ENCODE measurements around the gene ADAMTS2. TPM values are rescaled to one million over a fixed set of nuclear protein-coding genes. Genes with fewer than 3 reads are reported as not detected.
"Not testable (repeated sequence)": the region's sequence is repeated elsewhere in the genome, so short reads cannot be mapped to it uniquely, and the experiment has no call there.

Gene ADAMTS2
- total RNA-seq, 1 experiment from 2014 or later, result 0.02 TPM

DNA sequence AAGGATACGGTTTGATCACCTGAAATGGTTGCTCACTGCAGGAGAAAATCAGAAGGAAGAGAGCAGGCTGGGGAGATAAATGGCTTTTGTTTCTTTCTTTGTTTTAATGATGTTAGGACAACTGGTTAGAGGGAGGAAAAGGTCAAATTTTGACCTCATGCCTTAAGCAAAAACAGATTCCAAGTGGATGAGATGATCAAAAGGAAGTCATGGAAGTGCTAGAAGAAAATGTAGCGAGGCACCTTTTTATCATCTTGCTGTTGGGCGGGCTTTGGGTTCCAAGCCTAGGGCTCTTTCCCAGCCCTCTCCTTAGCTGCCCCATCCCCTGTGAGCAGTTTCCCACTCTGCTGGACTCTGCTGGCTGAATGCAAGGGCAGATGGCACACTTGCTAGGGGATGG is 127.9 kb downstream of the ADAMTS2 start:
- peak; percentile 15 for DNase-seq (ENCODE audit: low read depth)

DNA sequence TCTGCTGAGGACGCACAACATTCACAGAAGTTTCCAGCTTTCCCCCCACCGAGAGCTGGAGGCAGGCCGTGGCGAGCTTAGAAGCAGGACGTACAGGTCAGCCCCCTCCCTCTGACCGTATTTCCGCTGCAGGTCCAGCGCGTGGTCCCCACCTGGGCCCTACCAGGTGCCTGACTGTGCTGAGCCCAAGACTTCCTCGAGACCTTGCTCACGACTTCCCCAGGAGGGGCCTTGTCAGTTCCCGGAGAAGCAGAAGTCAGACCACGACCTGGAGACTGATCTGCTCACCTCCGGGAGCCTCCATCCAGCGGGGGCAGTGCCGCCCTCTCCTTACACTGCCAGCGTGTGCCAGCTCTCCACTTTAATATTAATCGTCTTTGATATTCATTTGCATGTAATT is 128.9 kb downstream of the ADAMTS2 start:
- DNase-seq (ENCODE audit: low read depth), result not testable (repeated sequence)

DNA sequence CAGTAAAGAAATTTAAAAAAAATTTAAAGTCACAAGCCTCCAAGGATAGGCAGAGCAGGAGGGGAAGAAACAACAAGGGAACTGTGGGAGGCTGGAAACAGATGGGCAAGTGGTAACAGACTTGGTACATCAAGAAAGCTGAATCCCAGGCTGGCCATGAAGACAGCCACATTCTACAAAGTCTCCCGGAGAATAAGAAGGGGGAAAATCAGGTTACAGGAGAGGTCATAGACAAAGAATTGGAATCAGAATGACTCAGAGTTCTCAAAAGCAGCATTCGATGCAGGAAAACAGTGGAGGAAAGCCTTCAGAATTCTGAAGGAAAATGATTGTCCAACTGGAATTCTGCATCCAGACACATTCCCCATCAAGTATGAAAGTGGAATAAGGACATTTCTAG is 129.7 kb downstream of the ADAMTS2 start:
- no peak for DNase-seq (ENCODE audit: low read depth)

DNA sequence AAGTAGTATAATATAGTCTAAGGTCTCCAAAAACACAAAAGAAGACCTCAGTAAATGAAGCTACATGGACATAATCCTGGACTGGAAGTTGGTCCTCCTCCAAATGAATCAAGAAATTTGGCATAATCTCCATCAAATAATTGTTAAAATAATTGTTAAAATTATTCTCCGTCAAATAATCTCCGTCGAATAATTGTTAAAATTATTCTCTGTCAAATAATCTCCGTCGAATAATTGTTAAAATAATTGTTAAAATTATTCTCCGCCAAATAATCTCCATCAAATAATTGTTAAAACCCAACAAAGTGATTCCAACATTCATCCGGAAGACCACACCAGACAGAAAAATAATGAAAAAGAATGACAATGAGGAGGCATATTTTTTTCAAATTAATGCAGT is 130.6 kb downstream of the ADAMTS2 start:
- no peak for DNase-seq (ENCODE audit: low read depth)

DNA sequence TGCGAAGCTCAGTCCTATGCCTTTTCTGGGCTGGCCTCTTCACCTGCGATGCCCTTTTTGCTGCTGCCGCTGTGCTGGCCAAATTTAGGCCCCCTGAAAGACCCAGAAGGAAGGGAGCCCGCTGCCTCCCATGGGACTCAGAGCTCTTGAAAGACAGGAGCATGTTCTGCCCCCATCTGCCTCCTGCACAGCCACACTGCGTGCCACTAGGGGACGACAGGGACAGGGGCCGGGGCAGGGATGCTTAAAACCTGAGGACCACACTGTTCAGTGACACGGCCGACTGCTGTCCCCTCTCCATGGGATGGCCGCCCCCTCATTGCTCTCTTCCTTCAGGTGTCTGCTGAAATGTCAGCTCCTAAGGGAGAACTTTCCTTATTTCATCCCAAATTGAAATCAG is 132.4 kb downstream of the ADAMTS2 start:
- peak; percentile 9 for DNase-seq (ENCODE audit: low read depth)

DNA sequence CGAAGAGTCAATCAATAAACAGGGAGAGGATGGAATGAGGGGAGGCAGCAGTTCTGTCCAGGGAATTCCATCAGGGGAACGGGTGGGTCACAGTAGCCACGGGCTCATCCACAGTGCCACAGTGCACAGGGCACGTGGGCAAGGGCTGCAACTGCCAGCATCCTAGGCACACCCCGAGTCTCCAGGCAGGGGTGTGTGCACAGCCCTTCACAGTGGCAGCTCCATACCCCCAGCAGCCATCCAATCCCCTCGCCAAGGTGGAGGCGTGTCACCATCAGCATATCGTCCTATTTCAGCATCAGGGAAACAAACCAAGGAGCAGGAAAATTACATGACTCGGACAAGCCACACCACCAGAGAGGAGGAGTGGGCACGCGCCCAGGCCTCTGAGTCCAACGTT is 133.6 kb downstream of the ADAMTS2 start:
- DNase-seq (ENCODE audit: low read depth), result no peak

DNA sequence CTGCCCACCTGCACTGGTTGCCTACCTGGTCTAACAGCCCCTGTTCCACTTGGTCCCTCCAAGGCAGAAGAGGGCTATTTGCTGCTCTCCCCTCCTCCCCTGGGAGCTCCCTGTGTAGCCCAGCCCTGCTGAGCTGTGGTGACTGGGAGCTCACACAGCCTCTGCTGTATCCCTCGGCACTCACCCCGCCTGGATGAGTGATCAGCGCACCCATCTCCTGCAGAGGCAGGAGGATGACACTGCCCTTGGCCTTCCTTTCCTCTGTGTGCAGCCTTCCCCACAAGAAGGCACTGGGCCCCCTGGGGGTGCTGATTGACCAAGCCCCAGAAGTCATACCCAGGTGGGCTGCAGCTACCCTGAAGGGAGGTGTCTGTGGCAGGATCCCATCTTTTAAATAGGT is 134.2 kb downstream of the ADAMTS2 start:
- no peak for DNase-seq (ENCODE audit: low read depth)

DNA sequence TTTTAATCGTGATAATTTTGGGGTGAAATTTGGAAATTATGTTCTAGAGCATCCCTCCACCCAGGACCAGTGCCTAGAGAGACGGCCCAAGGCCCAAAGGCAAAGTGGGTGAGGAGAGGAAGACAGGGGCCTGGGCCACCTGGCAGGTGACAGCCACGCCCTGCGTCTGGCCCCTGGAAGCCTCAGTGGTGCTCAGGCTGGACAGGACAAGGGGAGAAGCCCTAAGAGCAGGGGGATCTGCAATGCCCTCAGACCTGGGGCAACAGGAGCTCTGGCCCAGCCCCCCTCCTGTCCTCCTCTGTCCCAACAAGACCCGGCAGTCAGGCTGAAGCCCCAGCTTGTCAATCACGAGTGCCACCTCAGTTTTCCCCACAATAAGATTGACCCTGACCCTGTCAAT is 134.8 kb downstream of the ADAMTS2 start:
- no peak for DNase-seq (ENCODE audit: low read depth)

DNA sequence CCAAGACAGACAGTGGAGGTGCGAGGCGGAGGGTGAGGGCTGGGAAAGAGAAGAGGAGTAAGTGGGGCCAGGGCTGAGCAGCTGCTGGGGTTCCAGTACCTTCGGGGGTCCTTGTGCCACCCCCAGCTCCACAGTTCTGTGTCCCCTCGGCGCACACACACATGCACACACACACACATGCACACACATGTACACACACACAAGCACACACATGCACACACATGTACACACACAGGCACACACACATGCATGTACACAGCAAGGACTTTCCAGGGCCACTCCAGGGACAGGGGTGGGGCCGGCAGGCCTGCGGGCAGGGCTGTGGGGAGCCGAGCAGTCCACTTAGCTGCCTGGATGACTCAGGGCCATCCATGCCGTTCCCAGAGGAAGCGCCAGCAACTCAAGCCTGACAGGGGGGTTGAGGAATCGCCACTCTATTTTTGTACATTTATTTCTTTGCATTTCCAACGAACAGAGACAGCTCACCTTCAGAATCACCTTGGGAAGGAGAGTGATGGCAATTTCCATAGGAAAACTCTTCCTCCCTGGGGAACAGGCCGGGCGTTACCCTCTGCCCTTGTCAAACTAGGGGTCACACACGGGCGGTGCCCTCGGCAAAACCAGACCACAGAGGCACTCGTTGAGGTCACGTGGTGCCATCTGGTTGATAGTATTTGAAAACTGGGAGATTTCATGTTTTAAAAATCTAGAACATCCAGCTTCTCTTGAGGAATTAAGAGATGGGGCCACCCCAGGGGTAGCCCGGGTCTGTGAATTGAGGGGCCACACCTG is 135.7 kb downstream of the ADAMTS2 start:
- DNase-seq (ENCODE audit: low read depth), result peak; percentile 49

DNA sequence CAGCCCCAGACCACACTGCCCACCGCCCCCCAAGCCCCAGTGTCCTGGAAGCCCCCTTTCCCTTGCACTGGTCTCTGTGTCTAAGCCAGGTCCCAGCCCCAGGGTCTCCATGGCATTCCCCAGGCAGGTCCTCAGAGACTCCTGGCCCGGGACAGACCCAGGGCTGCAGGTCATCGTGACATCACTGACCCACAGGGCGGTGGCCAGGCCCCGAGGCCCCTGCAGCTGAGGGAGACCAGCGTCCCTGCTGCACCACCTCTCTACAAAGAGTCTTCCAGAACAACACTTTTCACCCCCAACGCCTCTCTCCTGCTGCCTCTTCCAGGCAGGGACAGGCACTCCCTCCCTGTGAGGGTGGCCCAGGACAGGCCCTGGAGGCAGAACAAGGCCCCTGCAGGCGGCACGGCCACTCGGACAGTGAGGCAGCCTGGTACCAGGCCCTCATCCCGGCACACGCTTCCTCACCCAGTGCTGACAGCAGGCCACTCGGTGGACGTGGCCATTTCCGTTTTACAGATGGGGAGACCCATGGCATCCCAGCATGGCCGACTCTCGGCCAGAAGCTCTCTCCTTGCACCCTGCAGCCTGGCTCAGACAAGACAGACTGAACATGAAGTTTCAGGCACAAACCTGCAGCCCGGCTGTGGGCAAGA is 136.4 kb downstream of the ADAMTS2 start:
- DNase-seq (ENCODE audit: low read depth), result no peak

DNA sequence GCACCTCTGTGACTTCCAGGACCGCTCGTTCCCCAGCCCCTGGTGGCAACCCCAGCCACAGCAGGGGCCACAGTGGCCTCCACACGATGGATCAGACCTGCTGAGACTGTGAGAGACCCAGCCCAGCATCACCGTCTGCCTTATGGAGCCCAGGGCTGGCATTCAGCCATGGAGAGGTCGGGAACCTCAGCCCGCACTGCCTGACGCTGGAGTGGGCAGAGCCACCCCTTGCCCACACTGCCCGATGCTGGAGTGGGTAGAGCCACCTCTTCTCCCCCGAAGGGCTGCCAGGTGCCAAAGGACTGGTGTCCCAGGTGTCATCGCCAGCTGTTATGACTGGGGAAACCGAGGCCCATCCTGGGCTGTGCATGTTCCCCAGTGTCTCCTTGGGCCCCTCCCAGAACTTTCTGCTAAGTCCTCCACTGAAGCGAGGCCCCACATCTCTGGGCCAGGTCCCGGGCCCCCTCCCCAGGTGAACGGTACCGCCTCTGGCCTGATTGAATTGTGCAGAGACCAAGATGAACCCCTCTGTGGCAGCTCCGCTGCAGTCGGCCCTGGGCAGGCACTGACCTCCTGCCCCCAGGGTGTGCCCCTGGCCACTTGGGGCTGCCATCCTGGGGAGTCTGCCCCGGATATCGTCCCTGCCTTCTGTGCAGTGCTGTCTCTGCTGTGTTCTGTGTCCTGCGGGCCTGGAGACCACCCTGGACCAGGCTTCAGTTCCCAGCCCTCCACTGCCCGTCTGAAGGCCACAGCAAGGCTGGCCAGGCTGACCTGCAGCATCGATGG is 137.1 kb downstream of the ADAMTS2 start:
- DNase-seq (ENCODE audit: low read depth), result no peak

DNA sequence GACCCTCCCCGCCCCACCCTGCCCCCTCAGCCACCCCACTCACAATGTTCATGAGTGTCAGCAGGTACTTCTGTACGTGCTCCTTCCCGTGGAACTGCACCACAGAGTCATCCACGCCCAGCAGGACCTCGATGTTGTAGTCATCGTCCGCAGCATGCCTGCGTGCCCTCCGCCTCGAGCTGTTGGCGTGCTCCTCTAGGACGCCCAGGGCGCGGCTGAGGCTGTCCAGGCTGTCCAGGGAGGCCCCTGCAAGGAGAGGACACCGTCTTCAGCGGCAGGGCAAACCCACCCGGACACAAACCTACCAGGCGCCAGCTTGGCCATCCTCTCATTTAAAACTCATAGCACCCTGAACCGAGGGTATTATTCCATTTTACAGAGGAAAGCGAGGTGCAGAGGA is 137.8 kb downstream of the ADAMTS2 start:
- DNase-seq (ENCODE audit: low read depth), result no peak

DNA sequence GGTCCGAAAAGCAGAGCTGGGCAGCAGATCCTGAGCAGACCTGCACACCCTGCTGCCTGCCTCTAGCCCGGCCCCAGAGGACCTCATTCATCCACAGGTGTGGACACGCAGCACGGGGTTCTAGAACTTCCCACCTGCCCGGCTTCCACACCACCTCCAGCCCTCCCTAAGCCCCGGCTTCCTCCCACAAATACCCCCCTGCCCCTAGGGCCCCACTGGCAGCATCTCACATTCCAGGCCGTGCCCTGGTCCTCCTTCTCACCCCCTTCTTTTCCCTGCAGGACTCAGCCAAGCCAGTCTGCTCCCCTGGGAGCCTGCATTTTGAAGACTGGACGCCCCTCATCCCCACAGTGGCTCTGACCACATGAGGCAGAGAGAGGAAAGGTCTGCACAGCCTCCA is 138.9 kb downstream of the ADAMTS2 start:
- no peak for DNase-seq (ENCODE audit: low read depth)

DNA sequence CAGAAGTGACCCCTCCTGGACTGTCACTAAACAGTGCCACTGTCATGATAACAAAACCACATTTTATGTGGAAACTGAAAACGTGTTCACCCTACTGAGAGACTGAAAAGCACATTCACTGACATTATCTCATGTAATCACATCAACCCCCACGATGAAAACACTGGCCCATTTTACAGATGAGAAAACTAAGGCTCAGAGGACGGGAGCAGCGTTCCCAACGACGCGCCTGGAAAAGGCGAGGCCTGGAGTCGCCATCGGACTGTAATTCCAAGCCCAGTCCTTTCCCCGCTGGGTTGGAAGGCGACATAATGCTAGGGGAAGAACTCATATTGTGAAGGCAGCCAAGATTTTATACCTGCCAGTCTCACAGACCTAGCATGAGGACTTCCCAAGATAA is 140.0 kb downstream of the ADAMTS2 start:
- no peak for DNase-seq (ENCODE audit: low read depth)

DNA sequence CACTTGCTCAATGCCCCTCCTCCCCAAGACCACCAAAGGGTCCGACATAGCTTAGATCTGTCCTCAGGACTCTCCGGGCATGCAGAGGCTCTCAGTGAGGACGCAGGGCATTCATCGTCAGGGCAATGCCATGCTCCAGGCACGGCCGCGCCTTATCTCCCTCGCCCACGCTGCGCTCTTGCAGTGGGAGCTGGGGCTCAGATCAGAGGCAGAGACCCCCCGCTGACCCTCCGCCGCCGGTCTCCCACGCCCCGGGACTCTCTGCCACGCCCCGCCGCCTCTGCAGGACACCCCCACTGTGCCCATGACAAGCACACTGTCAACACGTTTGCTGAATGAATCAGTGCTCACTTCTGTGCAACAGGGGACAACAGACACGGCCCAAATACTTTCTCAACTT is 140.7 kb downstream of the ADAMTS2 start:
- DNase-seq (ENCODE audit: low read depth), result no peak

DNA sequence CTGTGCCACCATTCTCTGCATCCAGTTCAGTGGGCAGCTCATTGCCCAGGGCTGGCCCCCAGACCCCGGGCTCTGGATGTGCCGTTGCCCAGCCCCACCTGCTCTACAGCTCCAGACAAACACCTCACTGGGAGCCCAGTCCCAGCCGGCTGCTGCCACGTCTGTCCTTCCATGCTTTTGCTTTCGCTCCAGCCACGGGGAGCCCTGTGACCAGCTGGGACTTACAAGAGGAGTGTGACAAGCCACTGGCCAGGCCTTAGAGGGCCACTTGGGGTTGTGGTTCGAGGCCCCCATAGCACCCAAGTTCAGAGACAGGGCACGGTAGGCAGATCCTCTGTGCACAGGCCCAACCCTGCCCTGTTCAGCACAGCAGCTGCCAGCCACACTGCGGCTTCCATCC is 142.0 kb downstream of the ADAMTS2 start:
- DNase-seq (ENCODE audit: low read depth), result no peak

DNA sequence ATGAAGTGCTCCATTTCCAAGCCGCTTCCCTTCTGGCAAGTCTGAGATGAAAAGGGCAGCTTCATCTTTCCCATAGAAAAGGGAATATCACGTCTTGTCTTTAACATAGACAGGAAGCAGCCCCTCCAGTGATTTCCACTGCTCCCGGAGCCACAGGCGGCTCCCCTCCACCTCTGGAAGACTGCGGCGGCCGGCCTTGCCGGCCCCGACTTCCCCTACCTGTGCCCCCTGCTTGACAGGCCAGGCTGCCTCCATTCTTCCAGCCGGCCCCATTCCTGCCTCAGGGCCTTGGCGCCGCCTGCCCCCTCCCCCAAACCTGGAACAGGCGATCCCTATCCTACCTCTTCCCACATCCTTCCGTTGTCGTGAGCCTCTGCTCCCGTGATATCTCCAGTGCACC is 143.3 kb downstream of the ADAMTS2 start:
- DNase-seq (ENCODE audit: low read depth), result no peak

DNA sequence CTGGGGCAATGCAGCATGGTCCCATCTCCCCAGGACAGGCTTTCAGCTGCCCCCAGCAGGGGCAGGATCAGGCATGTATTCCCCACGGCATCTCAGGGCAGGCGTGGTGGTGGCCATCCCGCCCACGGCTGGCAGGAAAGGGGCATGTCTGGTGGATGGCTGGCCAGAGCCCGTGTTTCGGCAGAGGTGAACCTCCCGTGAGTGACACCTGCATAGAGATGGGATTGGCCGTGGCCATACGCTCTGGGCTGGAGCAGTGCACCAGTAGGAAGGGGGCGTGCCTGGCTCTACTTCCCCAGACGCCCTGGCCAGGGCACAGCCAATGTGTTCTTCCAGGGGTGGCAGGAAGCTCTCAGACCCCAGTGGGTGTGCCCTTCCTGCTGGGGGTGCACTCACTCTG is 146.0 kb downstream of the ADAMTS2 start:
- no peak for DNase-seq (ENCODE audit: low read depth)

DNA sequence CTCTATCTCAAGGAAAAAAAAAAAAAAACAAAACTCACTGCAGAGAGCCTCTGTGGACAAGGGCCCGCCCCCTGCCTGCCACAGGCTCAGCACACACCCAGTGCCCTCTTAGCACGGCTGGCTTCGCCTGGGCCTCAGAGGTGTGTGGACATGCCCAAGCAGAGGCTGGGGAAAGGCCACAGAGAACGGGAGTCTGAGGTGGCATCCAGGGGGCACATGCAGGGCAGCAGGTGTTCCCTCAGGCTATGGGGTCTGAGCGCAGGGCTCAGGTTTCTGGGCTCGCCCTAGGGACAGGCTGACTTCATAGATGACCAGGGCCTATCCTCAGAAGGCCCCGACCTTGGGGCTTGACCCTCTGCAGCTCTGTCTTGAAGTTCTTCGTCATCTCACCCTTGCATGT is 146.4 kb downstream of the ADAMTS2 start:
- DNase-seq (ENCODE audit: low read depth), result no peak

DNA sequence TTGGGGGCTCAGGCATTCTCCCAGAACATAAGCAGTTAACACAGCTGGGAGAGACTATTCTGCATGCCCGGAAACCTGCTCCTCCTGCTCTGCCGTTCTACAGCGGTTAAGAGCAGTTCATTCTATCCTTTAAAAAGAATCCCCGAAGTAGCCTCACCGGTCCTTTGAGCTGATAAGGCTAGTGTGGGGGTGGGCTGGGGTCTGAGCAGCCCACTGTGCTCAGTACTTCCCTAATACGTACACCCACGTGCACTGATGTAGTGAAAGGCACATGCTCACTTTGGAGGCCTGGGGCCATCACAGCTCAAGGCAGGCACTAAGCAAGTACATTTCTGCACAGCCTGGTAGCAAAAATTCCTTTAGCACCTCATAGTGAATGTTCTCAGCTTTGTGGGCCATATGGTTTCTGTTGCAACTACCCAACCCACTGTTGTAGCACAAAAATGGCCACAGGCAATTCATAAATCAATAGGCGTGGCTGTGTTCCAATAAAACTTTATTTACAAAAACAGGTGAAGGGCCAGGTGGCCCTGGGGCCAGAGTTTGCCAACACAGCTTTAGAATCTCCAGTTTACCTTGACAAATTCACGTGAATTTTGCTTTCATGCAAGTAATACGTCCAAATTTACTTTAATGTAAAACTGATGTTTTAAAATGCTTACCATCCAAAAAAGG is 148.7 kb downstream of the ADAMTS2 start:
- DNase-seq (ENCODE audit: low read depth), result no peak

DNA sequence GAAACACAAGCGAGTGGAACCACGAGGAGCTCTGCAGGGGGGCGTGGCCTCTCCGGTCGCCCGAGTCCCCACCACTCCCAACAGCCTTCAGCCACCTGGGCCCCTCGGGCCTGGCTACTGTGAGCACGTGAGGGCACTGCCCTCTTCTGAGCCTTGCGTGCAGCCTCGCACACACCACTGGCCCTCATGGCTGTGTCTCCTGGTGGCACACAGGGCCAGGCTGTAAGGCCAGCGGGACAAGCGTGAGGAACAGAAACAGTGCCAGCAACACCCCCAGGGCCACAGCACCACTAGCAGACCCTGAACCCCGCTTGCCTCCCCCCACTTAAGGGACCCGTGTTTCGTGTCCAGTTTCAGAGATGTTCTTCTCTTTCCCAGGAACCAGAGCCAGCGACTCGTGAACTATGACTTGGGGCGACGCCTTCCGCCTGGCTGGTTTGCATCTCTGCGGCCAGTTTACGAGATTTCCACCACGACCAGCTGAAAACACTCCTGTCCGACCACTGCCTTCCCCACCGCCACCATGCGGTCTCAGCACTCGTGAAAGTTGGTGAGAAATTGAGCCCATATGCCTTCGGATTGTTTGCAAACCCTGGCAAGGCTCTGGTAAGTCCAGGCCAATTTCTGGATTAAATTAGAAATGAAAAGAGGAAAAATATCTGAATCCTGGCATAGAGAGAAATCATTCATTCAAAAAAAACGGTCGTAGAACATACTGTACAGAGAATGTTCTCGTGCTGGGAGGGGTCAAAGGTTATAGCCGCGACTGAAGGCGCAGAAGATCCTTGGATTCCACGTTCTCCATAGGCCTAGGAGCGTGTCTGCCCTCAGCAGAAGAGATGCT is 149.5 kb downstream of the ADAMTS2 start:
- no peak for DNase-seq (ENCODE audit: low read depth)

Measured in M059J (cell line).